Motor neuron (in vitro differentiated cells): ENCODE measurements around the gene DENND1A. TPM values are rescaled to one million over a fixed set of nuclear protein-coding genes. Genes with fewer than 3 reads are reported as not detected.

ENCODE experiments used
- ATAC-seq, 8 experiments: fragments of 200-7000 bp; cut with Tn5 transposase; replicated peaks in 6 of 8; 2 replicates each; pipeline ENCODE4 v1.8.0; 2021; ENCODE audit warnings: mild to moderate bottlenecking in 8 of 8, moderate library complexity in 8 of 8
- H3K27ac ChIP-seq, 2 donors: fragments of 250-450 bp; sonication (Bioruptor Pico); 2 replicates each; pipeline ENCODE4 v1.9.0; 2021; ENCODE audit warnings: antibody characterized with exemption in 2 of 2, mild to moderate bottlenecking in 2 of 2, moderate library complexity in 1 of 2
- H3K4me1 ChIP-seq, 2 donors: fragments of 250-450 bp; sonication (Bioruptor Pico); replicated peaks in 1 of 2; 2 replicates each; pipeline ENCODE4 v1.6.1; 2021; ENCODE audit warnings: antibody characterized with exemption in 2 of 2, mild to moderate bottlenecking in 2 of 2, moderate library complexity in 1 of 2
- H3K4me3 ChIP-seq, 5 donors: fragments of 250-450 bp; sonication (Bioruptor Pico); 2 replicates each; pipeline ENCODE4 v1.9.0; 2021; ENCODE audit warnings: antibody characterized with exemption in 5 of 5, mild to moderate bottlenecking in 5 of 5, moderate library complexity in 4 of 5
- WGBS, 10 experiments: fragments of 450-650 bp; shearing (Covaris generic); methylation state at CpG; one replicate each; pipeline ENCODE4 v1.0.0; 2022; 5-methylcytosine and 5-hydroxymethylcytosine counted together
- in situ Hi-C, 9 experiments: fragments of 400-800 bp; cut with MboI; loops; one replicate each; pipeline ENCODE4 v1.15.0; 2021; ENCODE audit warnings: low sequenced_read_pairs in 9 of 9, low pct_unique_long_range_greater_than_20kb in 2 of 9; ENCODE audit not compliant: unreplicated experiment in 9 of 9
- total RNA-seq, 8 experiments: library from RNA; unstranded; fragments of 300-600 nt; gene quantifications; 2 replicates each; pipeline versions ENCODE4 v1.2.3 to v1.2.4, GENCODE V29; 2022

Gene DENND1A
- total RNA-seq, 8 experiments from 2014 or later: 9.2 to 27.8 (median 13.8) TPM

GRCh38 chr9:123605286-123605685 lies 324.6 kb downstream of the DENND1A start:
- Histone ChIP-seq H3K27ac (no peak overlapping the region), H3K4me1 (no peaks in the 10 kb centered on the region), H3K4me3 (no peak overlapping the region)
- WGBS, 10 experiments: 44 to 100% (median 92%) methylated on average over 1 to 5 of the region's 5 CpGs; no CpG with 5 or more reads in 1 of the 10 experiments
- ATAC-seq: no peak
- in situ Hi-C loops: no loop called here

- Histone ChIP-seq H3K4me3 (no peak overlapping the region), H3K4me1 (no peaks in the 10 kb centered on the region), H3K27ac (no peak overlapping the region)
- in situ Hi-C loops: no loop called here
- ATAC-seq: no peak
- WGBS, 10 experiments: 40 to 100% (median 80%) methylated on average over 1 to 3 of the region's 3 CpGs; no CpG with 5 or more reads in 1 of the 10 experiments
Measured at GRCh38 chr9:123604861-123605260, 325.1 kb downstream of the DENND1A start.

- Histone ChIP-seq H3K27ac (no peak overlapping the region), H3K4me3 (no peak overlapping the region), H3K4me1 (peaks cover 0 to 15% of the 10 kb centered on the region in 2 donors)
- in situ Hi-C loops: no loop called here
- 80 to 100% (median 93%) methylated on average over 1 to 2 of the region's 2 CpGs; no CpG with 5 or more reads in 4 of the 10 experiments for WGBS, 10 experiments
- no peak for ATAC-seq
Measured at GRCh38 chr9:123601828-123602227, 328.1 kb downstream of the DENND1A start.

GRCh38 chr9:123599781-123600180 lies 330.1 kb downstream of the DENND1A start:
- Histone ChIP-seq H3K4me3 (no peak overlapping the region), H3K4me1 (peaks cover 10 to 28% of the 10 kb centered on the region in 2 donors), H3K27ac (no peak overlapping the region)
- ATAC-seq: no peak
- in situ Hi-C loops: no loop called here
- 43 to 100% (median 87%) methylated on average over 1 to 7 of the region's 7 CpGs for WGBS, 10 experiments

GRCh38 chr9:123597876-123598556 lies 331.9 kb downstream of the DENND1A start:
- 40 to 82% (median 64%) methylated on average over 1 to 6 of the region's 8 CpGs; no CpG with 5 or more reads in 1 of the 10 experiments for WGBS, 10 experiments
- no peak overlapping the region for H3K27ac ChIP-seq
- H3K4me1 ChIP-seq: peaks cover 15 to 32% of the 10 kb centered on the region in 2 donors
- in situ Hi-C loops: no loop called here
- no peak overlapping the region for H3K4me3 ChIP-seq
- ATAC-seq: peak in 1 of 8 experiments; percentile 40

- Histone ChIP-seq H3K4me1 (peaks cover 15 to 32% of the 10 kb centered on the region in 2 donors), H3K27ac (no peak overlapping the region), H3K4me3 (no peak overlapping the region)
- WGBS, 10 experiments: 67 to 100% (median 98%) methylated on average over 1 to 4 of the region's 4 CpGs; no CpG with 5 or more reads in 2 of the 10 experiments
- in situ Hi-C loops: no loop called here
- no peak for ATAC-seq
Measured at GRCh38 chr9:123597048-123597447, 332.9 kb downstream of the DENND1A start.

- H3K27ac ChIP-seq: no peak overlapping the region
- 83 to 93% (median 90%) methylated on average over 1 to 3 of the region's 4 CpGs; no CpG with 5 or more reads in 7 of the 10 experiments for WGBS, 10 experiments
- no peak for ATAC-seq
- no peak overlapping the region for H3K4me3 ChIP-seq
- in situ Hi-C loops: no loop called here
- peaks cover 12 to 15% of the 10 kb centered on the region in 2 donors for H3K4me1 ChIP-seq
Measured at GRCh38 chr9:123591283-123591682, 338.6 kb downstream of the DENND1A start.

- Histone ChIP-seq H3K4me1 (peaks cover 11 to 12% of the 10 kb centered on the region in 2 donors), H3K4me3 (no peak overlapping the region), H3K27ac (no peak overlapping the region)
- ATAC-seq: no peak
- in situ Hi-C loops: no loop called here
- 73 to 100% (median 97%) methylated on average over 1 to 3 of the region's 3 CpGs; no CpG with 5 or more reads in 3 of the 10 experiments for WGBS, 10 experiments
Measured at GRCh38 chr9:123590499-123590898, 339.4 kb downstream of the DENND1A start.

- ATAC-seq: no peak
- in situ Hi-C loops: no loop called here
- Histone ChIP-seq H3K4me1 (peaks cover 2 to 3% of the 10 kb centered on the region in 2 donors), H3K4me3 (no peak overlapping the region), H3K27ac (no peak overlapping the region)
- WGBS, 10 experiments: 46 to 100% (median 89%) methylated on average over 1 to 5 of the region's 8 CpGs; no CpG with 5 or more reads in 1 of the 10 experiments
Measured at GRCh38 chr9:123589361-123590239, 340.3 kb downstream of the DENND1A start.

- ATAC-seq: peak in 2 of 8 experiments; percentile 52 to 96
- 80 to 100% (median 98%) methylated on average over 1 to 4 of the region's 5 CpGs; no CpG with 5 or more reads in 4 of the 10 experiments for WGBS, 10 experiments
- in situ Hi-C loops: no loop called here
- no peak overlapping the region for H3K27ac ChIP-seq
- no peak overlapping the region for H3K4me3 ChIP-seq
- H3K4me1 ChIP-seq: no peaks in the 10 kb centered on the region
Measured at GRCh38 chr9:123586275-123586674, 343.7 kb downstream of the DENND1A start.

- Histone ChIP-seq H3K27ac (no peak overlapping the region), H3K4me1 (no peaks in the 10 kb centered on the region), H3K4me3 (no peak overlapping the region)
- WGBS, 10 experiments: 50 to 100% (median 100%) methylated on average over 1 to 7 of the region's 10 CpGs; no CpG with 5 or more reads in 1 of the 10 experiments
- ATAC-seq: peak in 3 of 8 experiments; percentile 26 to 43 (median 40)
- in situ Hi-C loops: no loop called here
Measured at GRCh38 chr9:123584202-123585176, 345.4 kb downstream of the DENND1A start.

GRCh38 chr9:123583646-123584045 lies 346.3 kb downstream of the DENND1A start:
- ATAC-seq: no peak
- in situ Hi-C loops: no loop called here
- WGBS, 10 experiments: 70 to 100% (median 100%) methylated on average over 1 to 2 of the region's 2 CpGs; no CpG with 5 or more reads in 3 of the 10 experiments

More at GRCh38 chr9:123583646-123584045, 346.3 kb downstream of the DENND1A start:
- H3K4me1 ChIP-seq: no peaks in the 10 kb centered on the region
- H3K27ac ChIP-seq: no peak overlapping the region
- H3K4me3 ChIP-seq: no peak overlapping the region
